ENCODE results near the gene TNRC6C.
"Not testable (repeated sequence)": the region's sequence is repeated elsewhere in the genome, so short reads cannot be mapped to it uniquely, and the experiment has no call there.

The TNRC6C gene

GRCh38 chr17:78041386-78042179 lies 83.1 kb downstream of the TNRC6C start:
- no peak for DNase-seq (ENCODE audit: low read depth in 1 of 2, low spot score in 1 of 2)

DNA sequence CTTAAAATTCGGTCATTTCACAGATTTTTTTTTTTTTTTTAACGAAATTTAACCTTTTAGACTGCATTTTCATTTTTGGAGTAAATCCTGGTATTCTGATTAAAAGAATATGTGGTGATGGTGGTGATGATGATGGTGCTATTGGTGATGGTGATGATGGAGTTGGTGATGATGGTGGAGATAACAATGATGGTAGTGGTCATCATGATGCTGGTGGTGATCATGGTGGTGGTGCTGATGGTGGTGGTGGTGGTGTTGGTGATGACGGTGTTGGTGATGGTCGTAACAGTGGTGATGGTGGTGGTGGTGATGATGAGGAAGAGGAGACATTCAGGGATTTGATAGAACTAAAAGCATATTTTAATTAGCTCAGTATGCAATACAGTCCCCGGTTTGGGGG lies 84.0 kb downstream of the TNRC6C start:
- no peak for DNase-seq (ENCODE audit: low read depth in 1 of 2, low spot score in 1 of 2)

GRCh38 chr17:78043031-78043430 lies 84.5 kb downstream of the TNRC6C start:
- DNase-seq (ENCODE audit: low read depth in 1 of 2, low spot score in 1 of 2): no peak

GRCh38 chr17:78044280-78044835 lies 85.9 kb downstream of the TNRC6C start:
- no peak for DNase-seq (ENCODE audit: low read depth in 1 of 2, low spot score in 1 of 2)

DNA sequence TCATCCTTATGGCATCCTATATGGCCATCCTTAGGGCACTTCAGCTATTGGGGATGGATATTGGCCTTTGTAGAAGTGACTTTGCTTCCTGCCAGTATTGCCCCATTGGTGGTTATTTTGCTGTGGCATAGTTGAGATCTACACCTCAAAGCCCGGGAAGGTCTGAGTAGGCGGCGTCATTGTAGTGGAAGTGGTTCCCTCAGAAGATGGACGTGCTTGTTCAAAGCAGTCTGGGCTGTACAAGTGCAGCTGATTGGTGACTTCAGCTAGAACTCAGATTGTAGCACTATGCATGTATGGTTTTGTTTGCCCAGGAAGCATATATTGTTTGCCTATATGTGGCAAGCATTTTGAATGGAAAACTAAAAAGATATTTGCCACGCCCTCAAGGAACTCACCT lies 86.8 kb downstream of the TNRC6C start:
- DNase-seq (ENCODE audit: low read depth in 1 of 2, low spot score in 1 of 2): no peak

- no peak for DNase-seq (ENCODE audit: low read depth in 1 of 2, low spot score in 1 of 2)
Measured at GRCh38 chr17:78046923-78047322, 88.4 kb downstream of the TNRC6C start.

DNA sequence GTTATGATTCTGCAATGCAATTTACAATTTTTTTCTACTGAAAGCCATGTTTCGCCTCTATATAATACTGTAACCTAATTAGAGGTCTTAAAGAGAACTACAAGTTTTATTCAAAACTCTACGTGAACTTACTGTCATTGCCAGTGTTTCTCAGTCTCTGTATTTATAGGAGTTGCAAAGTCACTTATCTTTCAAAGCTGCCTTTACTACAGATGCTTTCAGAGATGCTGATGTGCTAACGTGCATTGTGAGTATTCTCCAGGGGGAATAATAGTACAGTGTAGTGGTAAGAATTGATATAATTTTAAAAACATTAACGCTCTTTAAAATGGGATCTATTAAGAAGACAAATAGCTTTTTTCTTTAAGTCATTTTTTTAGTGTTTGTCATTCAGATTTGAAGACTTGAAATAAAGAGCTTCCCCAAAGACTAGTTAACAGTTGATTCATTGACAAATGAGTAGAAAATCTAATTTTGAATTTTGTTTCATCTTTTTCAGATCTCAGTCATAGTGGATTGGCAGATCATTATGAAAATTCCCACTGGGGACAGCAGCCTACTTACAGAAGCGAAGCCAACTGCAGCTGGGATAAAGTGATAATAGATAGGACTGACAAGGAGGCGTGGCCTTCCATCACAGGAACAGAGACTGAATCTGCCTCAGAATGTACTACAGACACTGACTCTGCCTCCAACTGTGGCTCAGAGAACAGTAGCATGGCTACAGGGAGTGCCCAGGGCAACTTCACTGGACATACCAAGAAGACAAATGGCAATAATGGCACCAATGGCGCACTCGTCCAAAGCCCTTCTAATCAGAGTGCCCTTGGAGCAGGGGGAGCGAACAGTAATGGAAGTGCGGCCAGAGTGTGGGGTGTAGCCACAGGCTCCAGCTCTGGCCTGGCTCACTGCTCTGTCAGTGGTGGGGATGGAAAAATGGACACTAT lies 90.1 kb downstream of the TNRC6C start:
- DNase-seq (ENCODE audit: low read depth in 1 of 2, low spot score in 1 of 2): no peak

DNA sequence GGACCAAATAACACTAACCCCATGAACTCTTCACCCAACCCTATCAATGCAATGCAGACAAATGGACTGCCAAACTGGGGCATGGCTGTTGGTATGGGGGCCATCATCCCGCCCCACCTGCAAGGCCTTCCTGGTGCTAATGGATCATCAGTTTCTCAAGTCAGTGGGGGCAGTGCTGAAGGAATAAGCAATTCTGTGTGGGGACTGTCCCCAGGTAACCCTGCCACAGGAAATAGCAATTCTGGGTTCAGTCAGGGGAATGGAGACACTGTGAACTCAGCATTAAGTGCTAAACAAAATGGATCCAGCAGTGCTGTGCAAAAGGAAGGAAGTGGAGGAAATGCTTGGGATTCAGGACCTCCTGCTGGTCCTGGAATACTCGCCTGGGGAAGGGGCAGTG lies 91.1 kb downstream of the TNRC6C start:
- DNase-seq (ENCODE audit: low read depth in 1 of 2, low spot score in 1 of 2): no peak

DNA sequence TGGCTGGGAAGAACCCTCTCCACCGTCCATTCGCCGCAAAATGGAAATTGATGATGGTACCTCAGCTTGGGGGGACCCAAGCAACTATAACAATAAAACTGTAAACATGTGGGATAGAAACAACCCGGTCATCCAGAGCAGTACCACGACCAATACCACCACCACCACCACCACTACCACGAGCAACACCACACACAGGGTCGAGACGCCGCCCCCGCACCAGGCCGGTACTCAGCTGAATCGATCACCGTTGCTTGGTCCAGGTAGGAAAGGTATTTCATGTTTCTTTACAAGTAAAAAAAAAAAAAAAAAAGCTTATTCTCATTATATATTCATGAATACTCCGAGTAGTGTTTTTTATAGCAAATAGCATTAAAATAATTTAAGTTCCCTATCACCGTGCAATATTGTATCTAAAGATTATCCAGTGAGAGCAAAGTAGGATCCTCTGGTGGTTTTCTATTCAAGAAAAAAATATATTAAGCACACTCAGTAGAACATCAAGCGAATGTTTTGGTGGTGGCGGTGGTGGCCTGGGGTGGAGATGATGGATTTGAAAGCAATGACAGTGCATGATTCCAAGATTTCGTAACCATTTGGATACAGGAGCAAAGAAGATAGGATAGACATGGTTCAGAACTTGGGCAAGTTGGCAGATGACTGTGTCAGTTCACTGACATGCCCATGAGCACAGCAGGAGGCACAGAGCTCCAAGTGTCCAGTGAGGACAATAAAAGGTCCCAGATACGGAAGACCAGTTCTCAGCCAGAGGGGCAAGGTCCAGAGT lies 92.9 kb downstream of the TNRC6C start:
- DNase-seq (ENCODE audit: low read depth in 1 of 2, low spot score in 1 of 2): no peak

- DNase-seq (ENCODE audit: low read depth in 1 of 2, low spot score in 1 of 2): no peak
Measured at GRCh38 chr17:78053777-78054468, 95.4 kb downstream of the TNRC6C start.

DNA sequence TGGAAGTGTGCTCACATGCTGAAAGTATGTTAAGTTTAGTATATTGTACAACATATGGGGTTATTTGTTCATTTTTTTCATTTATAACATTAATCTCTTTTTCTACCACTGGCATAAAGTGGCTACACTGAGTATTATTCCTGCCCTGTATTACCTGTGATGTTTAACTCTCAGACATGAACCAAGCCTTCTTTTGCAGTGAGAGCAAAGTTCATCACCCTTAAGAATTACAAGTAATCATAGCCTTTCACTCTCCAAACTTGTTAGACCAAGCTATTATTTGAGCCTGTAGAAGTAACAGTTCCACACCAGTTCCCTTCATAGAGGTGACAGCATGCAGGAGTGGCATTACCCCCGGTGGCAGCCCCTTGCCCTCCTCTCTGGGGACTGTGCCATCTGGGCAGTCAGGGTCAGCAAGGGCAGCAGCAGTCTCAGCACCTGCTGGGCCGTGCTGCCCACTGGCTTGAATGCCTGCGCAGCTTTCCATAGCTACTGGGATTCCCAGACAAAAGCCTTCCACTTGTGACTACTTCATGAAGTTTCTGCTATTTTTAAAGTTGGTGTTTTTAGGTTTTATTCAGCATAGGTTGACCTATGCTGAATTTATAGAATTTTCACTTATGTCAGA lies 98.7 kb downstream of the TNRC6C start:
- DNase-seq (ENCODE audit: low read depth in 1 of 2, low spot score in 1 of 2): no peak

- no peak for DNase-seq (ENCODE audit: low read depth in 1 of 2, low spot score in 1 of 2)
Measured at GRCh38 chr17:78058001-78058400, 99.5 kb downstream of the TNRC6C start.

- DNase-seq (ENCODE audit: low read depth in 1 of 2, low spot score in 1 of 2): no peak
Measured at GRCh38 chr17:78058581-78058980, 100.1 kb downstream of the TNRC6C start.

- DNase-seq (ENCODE audit: low read depth in 1 of 2, low spot score in 1 of 2): no peak
Measured at GRCh38 chr17:78062596-78062995, 104.1 kb downstream of the TNRC6C start.

DNA sequence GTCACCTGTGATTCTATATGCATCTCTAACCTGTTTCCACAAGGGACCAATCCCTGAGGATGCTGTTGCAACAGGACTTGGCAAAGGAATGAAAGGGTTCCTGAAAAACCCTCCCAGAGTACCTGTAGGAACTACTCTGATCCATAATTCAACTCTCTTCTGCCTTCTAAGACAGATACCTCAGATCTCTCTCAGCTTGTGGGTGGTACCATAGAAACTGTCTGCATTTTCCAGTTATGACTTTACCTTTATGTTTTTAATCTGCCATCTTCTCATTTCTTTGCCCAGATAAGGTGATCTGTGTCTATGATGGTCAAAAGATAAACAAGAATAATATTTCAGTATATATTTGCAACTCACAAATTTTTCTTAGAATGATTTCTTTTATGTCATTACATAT lies 105.0 kb downstream of the TNRC6C start:
- DNase-seq (ENCODE audit: low read depth in 1 of 2, low spot score in 1 of 2): no peak

DNA sequence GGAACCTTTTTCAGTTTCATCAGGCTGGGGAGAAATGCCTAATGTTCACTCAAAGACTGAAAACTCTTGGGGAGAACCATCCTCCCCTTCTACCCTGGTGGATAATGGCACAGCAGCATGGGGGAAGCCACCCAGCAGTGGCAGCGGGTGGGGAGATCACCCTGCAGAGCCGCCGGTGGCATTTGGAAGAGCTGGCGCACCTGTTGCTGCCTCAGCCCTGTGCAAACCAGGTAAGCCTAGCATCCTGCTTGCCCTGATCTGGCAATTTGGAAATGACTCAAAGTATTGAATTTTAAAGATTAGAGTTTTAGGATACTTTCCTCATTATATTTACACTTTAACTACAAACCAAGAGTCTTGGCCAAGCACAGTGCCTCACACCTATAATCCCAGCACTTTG lies 106.2 kb downstream of the TNRC6C start:
- DNase-seq (ENCODE audit: low read depth in 1 of 2, low spot score in 1 of 2): no peak

DNA sequence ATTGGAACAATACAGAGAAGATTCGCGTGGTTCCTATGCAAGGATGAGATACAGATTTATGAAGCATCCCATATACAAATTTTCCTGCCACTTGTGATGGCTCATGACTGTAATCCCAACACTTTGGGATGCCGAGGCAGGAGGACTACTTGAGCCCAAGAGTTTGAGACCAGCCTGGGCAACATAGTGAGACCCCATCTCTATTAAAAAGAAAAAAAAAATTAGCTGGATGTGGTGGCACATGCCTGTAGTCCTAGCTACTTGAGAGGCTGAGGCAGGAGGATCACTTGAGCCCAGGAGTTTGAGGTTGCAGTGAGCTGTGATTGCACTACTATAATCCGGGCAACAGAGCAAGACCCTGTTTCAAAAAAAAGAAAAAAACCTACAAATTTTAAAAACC lies 108.5 kb downstream of the TNRC6C start:
- DNase-seq (ENCODE audit: low read depth in 1 of 2, low spot score in 1 of 2): not testable (repeated sequence)

DNA sequence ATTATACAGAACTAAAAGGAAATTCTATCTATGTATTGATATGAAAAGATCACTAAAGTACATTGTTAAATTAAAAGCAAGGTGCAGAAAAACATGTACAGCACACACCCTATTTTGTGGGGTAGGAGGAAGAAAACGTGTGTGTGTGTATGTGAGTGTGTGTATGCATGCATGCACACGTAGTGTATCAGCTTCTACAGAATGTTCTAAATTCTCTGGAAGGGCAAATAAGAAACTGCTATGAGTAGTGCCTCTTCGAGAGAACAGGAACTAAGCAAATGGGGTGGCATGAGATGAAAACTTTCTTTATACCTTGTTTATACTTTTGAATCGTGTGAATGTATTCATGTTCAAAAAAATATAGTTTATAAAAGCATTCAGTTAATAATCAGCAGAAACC lies 111.2 kb downstream of the TNRC6C start:
- DNase-seq (ENCODE audit: low read depth in 1 of 2, low spot score in 1 of 2): no peak

DNA sequence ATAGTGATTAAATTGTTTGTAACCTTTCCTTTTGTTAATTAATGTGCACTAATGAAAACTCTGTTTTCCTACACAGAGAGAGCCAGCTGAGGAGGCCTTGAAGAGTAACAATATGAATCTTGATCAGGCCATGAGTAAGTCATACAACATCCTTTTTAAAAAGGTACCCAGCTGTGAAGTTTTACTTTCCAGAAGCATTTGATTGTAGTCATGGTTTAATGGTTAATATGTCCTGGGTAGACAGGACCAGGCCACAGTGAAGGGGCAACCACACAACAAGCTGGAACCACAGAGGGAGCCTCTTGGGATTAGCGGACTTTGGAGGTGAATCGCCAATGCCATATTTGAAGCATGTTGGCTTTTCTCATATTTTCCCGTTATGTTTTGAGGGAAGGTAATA lies 114.5 kb downstream of the TNRC6C start:
- DNase-seq (ENCODE audit: low read depth in 1 of 2, low spot score in 1 of 2): no peak

DNA sequence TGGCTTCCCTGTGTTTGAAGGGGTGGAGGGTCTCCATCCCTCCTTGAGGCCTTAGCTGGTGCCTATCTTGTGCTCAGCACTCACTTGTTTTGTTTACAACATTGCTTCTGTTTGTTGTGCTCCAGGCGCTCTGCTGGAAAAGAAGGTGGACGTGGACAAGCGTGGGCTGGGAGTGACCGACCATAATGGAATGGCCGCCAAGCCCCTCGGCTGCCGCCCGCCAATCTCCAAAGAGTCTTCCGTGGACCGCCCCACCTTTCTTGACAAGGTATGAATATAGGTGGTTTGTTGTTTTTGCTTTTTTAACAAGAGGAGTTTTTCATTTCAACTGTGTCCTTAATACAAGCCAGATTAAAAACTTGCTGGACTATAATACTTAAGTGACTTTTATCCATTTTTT lies 116.5 kb downstream of the TNRC6C start:
- DNase-seq (ENCODE audit: low read depth in 1 of 2, low spot score in 1 of 2): no peak
